GM12878 (cell line): ENCODE data around the gene ABHD14A. TPM values are rescaled to one million over a fixed set of nuclear protein-coding genes. Genes with fewer than 3 reads are reported as not detected.

Source experiments
- ATAC-seq: fragments of 200-7000 bp; cut with Tn5 transposase; 3 replicates; pipeline ENCODE4 v1.9.1; 2020; ENCODE audit warnings: mild to moderate bottlenecking, moderate library complexity
- BruUV-seq: library from RNA; stranded (reverse); fragments of 400-500 nt; replicated peaks from 2 replicates; lab custom pipeline; 2021; lab: Mats Ljungman, UMichigan
- CTCF ChIA-PET: fragments of 300-600 bp; sonication (Branson Sonifier 250); formaldehyde crosslinking; extraction: SDS; loops from one replicate; lab custom pipeline; 2021; ENCODE audit warnings: inconsistent platforms; lab: Yijun Ruan, JAX
- POLR2A ChIA-PET: fragments of 350-600 bp; formaldehyde crosslinking; extraction: SDS; loops from one replicate; lab custom pipeline; 2021; ENCODE audit warnings: inconsistent platforms; lab: Charles Lee
- RAD21 ChIA-PET: fragments of 300-600 bp; sonication (Branson Sonifier 250); formaldehyde crosslinking; loops from one replicate; lab custom pipeline; 2023; ENCODE audit warnings: antibody characterized with exemption; ENCODE audit not compliant: unreplicated experiment; lab: Charles Lee
- SMC1A ChIA-PET: fragments of 300-600 bp; sonication (Branson Sonifier 250); formaldehyde crosslinking; loops from one replicate; lab custom pipeline; 2023; ENCODE audit not compliant: unreplicated experiment, uncharacterized antibody; lab: Charles Lee
- DNase-seq: peaks from one replicate; pipeline ENCODE4 v3.0.0-alpha.2; 2011; ENCODE audit warnings: low read depth, low spot score
- FAIRE-seq: peaks from 3 replicates; lab custom pipeline; 2011; peaks lifted over from hg19 to GRCh38; lab: Jason Lieb, UNC
- H2AFZ ChIP-seq: 2 replicates; pipeline ENCODE4 v1.6.0; 2011; ENCODE audit warnings: low read depth, low read length, control low read depth; ENCODE audit not compliant: control insufficient read depth
- H3K27ac ChIP-seq: 2 replicates; pipeline ENCODE4 v1.5.1; 2011; ENCODE audit warnings: control low read depth; ENCODE audit not compliant: control insufficient read depth, insufficient read depth
- H3K27me3 ChIP-seq, 2 experiments: replicated peaks in 1 of 2; 2 replicates each; pipeline versions ENCODE4 v1.6.0 to v1.6.1; 2011; ENCODE audit warnings: low read length in 1 of 2; ENCODE audit not compliant: control insufficient read depth in 2 of 2, insufficient read depth in 2 of 2
- H3K36me3 ChIP-seq, 2 experiments: 2 replicates each; pipeline ENCODE4 v1.5.1; 2011; ENCODE audit warnings: low read length in 1 of 2; ENCODE audit not compliant: control insufficient read depth in 2 of 2, insufficient read depth in 2 of 2
- H3K4me1 ChIP-seq: 2 replicates; pipeline ENCODE4 v1.6.1; 2011; ENCODE audit warnings: mild to moderate bottlenecking, low read length, moderate library complexity, mixed read lengths; ENCODE audit not compliant: control insufficient read depth, insufficient read depth
- H3K4me2 ChIP-seq: 2 replicates; pipeline ENCODE4 v1.6.0; 2011; ENCODE audit warnings: control low read depth; ENCODE audit not compliant: control insufficient read depth, insufficient read depth
- H3K4me3 ChIP-seq: fragments of 200-600 bp; sonication (generic); 2 replicates; pipeline ENCODE4 v1.5.1; 2016
- H3K79me2 ChIP-seq: 2 replicates; pipeline ENCODE4 v1.6.0; 2011; ENCODE audit warnings: low read length; ENCODE audit not compliant: control insufficient read depth, insufficient read depth
- H3K9ac ChIP-seq: 2 replicates; pipeline ENCODE4 v1.8.0; 2011; ENCODE audit warnings: low read length, control low read depth, mixed read lengths; ENCODE audit not compliant: control insufficient read depth, insufficient read depth
- H3K9me3 ChIP-seq: replicated peaks from 3 replicates; pipeline ENCODE4 v1.5.1; 2011; ENCODE audit warnings: mild to moderate bottlenecking, low read length; ENCODE audit not compliant: control insufficient read depth, insufficient read depth
- H4K20me1 ChIP-seq: 2 replicates; pipeline ENCODE4 v1.6.0; 2011; ENCODE audit not compliant: control insufficient read depth, insufficient read depth
- EED ChIP-seq: sonication (generic); IDR thresholded peaks from 2 replicates; pipeline ENCODE4 v1.6.1; 2016; ENCODE audit warnings: antibody characterized with exemption, low read depth
- MAX ChIP-seq: IDR thresholded peaks from 2 replicates; pipeline ENCODE4 v1.6.1; 2012; ENCODE audit warnings: low read depth, low read length, improper control_type of control experiment
- MTA2 ChIP-seq: fragments of 450-650 bp; IDR thresholded peaks from 2 replicates; pipeline ENCODE4 v1.6.1; 2016; ENCODE audit warnings: low read depth, mild to moderate bottlenecking, moderate library complexity
- NRF1 ChIP-seq: conservative IDR thresholded peaks from 2 replicates; pipeline ENCODE4 v1.6.1; 2011; ENCODE audit warnings: mild to moderate bottlenecking, low read depth, low read length, improper control_type of control experiment
- RBBP5 ChIP-seq: fragments of 200-600 bp; sonication (generic); conservative IDR thresholded peaks from 2 replicates; pipeline ENCODE4 v1.6.1; 2016
- SP1 ChIP-seq: IDR thresholded peaks from one replicate; pipeline ENCODE4 v1.6.1; 2011; ENCODE audit warnings: low read depth, low read length
- STAT3 ChIP-seq: IDR thresholded peaks from 2 replicates; pipeline ENCODE4 v1.6.1; 2011; ENCODE audit warnings: low read depth, low read length, improper control_type of control experiment
- ZNF687 ChIP-seq: fragments of 450-650 bp; IDR thresholded peaks from 2 replicates; pipeline ENCODE4 v1.6.1; 2017; ENCODE audit warnings: mild to moderate bottlenecking, moderate library complexity
- WGBS: methylation state at CpG from one replicate; pipeline ENCODE4 v1.1.6; 2016; ENCODE audit warnings: low lambda C conversion rate; ENCODE audit not compliant: insufficient replicate concordance, insufficient coverage; ENCODE audit errors: missing lambda C conversion rate; 5-methylcytosine and 5-hydroxymethylcytosine counted together
- in situ Hi-C: fragments of 300-500 bp; cut with MboI; formaldehyde crosslinking; loops from 9 replicates; pipeline ENCODE4 v1.14.3; 2018; ENCODE audit warnings: mixed read lengths
- intact Hi-C: fragments of 100-400 bp; cut with micrococcal nuclease; formaldehyde crosslinking; loops from one replicate; pipeline ENCODE4 v1.14.2; 2022; ENCODE audit not compliant: unreplicated experiment
- polyA plus RNA-seq, 11 experiments: library from polyadenylated mRNA; depleted of rRNA in 4 of 11; unstranded in 6 of 11; stranded (reverse) in 5 of 11; fragments of >200 nt; fragmentation: Nextera tagmentation in 4 of 11; fragmentation: Illumina TruSeq in 1 of 11; extraction: Ambion mirVana in 4 of 11; extraction: Trizol in 1 of 11; gene quantifications; 1 replicate in 1 of 11; 2 replicates in 10 of 11; pipeline versions ENCODE4 v1.2.1 to v1.2.3, GENCODE V29; 2011 to 2016; ENCODE audit warnings: inconsistent platforms in 2 of 11, missing spikeins in 2 of 11, low read depth in 1 of 11
- total RNA-seq, 4 experiments: library from RNA; depleted of rRNA in 3 of 4; stranded (reverse); fragments of >200 nt in 3 of 4; fragmentation: Illumina TruSeq in 1 of 4; extraction: Trizol in 1 of 4; gene quantifications; 2 replicates each; pipeline versions ENCODE4 v1.2.1 to v1.2.3, GENCODE V29; 2013 to 2021

ABHD14A gene
- total and polyA plus RNA-seq, 10 of the 15 experiments (the other 5 are each of a cell fraction or from before 2014, with no cell fraction given), result 1.2 to 27.0 (median 7.9) TPM

- no peaks in the 10 kb centered on the region for H3K27me3 ChIP-seq
- H4K20me1 ChIP-seq, result no peaks in the 10 kb centered on the region
- H3K4me2 ChIP-seq, result no peak overlapping the region
- no peaks in the 10 kb centered on the region for H3K9me3 ChIP-seq
- WGBS, result 91% methylated on average over 11 of the region's 11 CpGs
- H3K27ac ChIP-seq, result no peak overlapping the region
- DNase-seq (no peak), ATAC-seq (no peak), FAIRE-seq (no peak)
- H3K4me3 ChIP-seq, result no peak overlapping the region
- intact Hi-C loops (no loop called here), in situ Hi-C loops (no loop called here)
- H3K9ac ChIP-seq, result no peak overlapping the region
- ChIA-PET POLR2A (no interaction called here), CTCF (interaction anchor here (1.8 kb wide), 1 partner anchor 28 kb away, joined by 7 read pairs; no protein-coding TSS in a partner anchor), RAD21 (no interaction called here), SMC1A (interaction anchor here (5.2 kb wide), 1 partner anchor 29 kb away, joined by 33 read pairs; the partner anchor contains the start of genes PARP3 and RRP9)
- H3K79me2 ChIP-seq, result peaks cover 5% of the 10 kb centered on the region; the same call in 1 of the 2 replicates
- H3K4me1 ChIP-seq, result peaks cover 20% of the 10 kb centered on the region
- TF ChIP-seq EED, result no peak
- TF ChIP-seq ZNF687, result no peak
- TF ChIP-seq SP1, result no peak
- TF ChIP-seq STAT3, result no peak
- no peak for TF ChIP-seq MAX
- TF ChIP-seq MTA2, result no peak
- no peak for TF ChIP-seq RBBP5
- no peak for TF ChIP-seq NRF1
- H3K36me3 ChIP-seq, result no peaks in the 10 kb centered on the region
- BruUV-seq, result no TSS peak
- no peak overlapping the region for H2AFZ ChIP-seq
Measured at GRCh38 chr3:51971350-51971749, 3.5 kb upstream of the ABHD14A start.
